Measurements from ENCODE around the gene RFK.
"Not testable (repeated sequence)": the region's sequence is repeated elsewhere in the genome, so short reads cannot be mapped to it uniquely, and the experiment has no call there.

Gene RFK

DNA sequence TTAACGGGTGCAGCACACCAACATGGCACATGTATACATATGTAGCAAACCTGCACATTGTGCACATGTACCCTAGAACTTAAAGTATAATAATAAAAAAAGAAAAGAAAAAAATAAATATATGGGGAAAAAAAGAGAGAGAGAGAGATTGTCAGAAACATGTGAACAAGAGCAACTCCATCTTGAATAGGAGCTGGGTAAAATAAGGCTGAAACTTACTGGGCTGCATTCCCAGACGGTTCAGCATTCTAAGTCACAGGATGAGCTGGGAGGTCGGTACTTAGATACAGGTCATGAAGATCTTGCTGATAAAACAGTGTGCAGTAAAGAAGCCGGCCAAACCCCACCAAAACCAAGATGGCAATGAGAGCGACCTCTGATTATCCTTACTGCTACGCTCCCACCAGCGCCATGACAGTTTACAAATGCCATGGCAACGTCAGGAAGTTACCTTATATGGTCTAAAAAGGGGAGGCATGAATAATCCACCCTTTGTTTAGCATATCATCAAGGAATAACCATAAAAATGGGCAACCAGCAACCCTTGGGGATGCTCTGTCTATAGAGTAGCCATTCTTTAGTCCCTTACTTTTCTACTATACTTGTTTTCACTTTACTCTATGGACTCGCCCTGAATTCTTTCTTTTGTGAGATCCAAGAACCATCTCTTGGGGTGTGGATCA, 42.9 kb upstream of the RFK start:
- not testable (repeated sequence) for H2AK5ac ChIP-seq (ENCODE audit: low read length); H4K12ac ChIP-seq (ENCODE audit: low read depth, low read length); H3K79me1 ChIP-seq (ENCODE audit: low read length); H3K27ac ChIP-seq (ENCODE audit: low read depth, low read length); H4K8ac ChIP-seq (ENCODE audit: low read depth, low read length); H2AFZ ChIP-seq (ENCODE audit: insufficient read depth, low read length, poor library complexity); H2BK12ac ChIP-seq (ENCODE audit: low read length); H3K4me2 ChIP-seq (ENCODE audit: low read length); H2BK120ac ChIP-seq (ENCODE audit: insufficient read depth, low read length, poor library complexity); DNase-seq; H3K23ac ChIP-seq (ENCODE audit: low read length); H3K9ac ChIP-seq (ENCODE audit: low read length); H3K79me2 ChIP-seq (ENCODE audit: control insufficient read depth, insufficient read depth, low read length, poor library complexity); H3K14ac ChIP-seq (ENCODE audit: low read length); H3K36me3 ChIP-seq (ENCODE audit: control insufficient read depth in 1 of 2, insufficient read depth in 2 of 2, low read length in 2 of 2); H3K18ac ChIP-seq (ENCODE audit: low read length); H3K4me1 ChIP-seq (ENCODE audit: control insufficient read depth in 1 of 2, insufficient read depth in 2 of 2, low read length in 2 of 2); H4K91ac ChIP-seq (ENCODE audit: low read depth, low read length); H3K4me3 ChIP-seq (ENCODE audit: low read depth, low read length); H3K27me3 ChIP-seq (ENCODE audit: insufficient read depth, low read length); H3K4ac ChIP-seq (ENCODE audit: low read depth, low read length); H3K9me3 ChIP-seq (ENCODE audit: insufficient read depth, low read depth, low read length); H2BK5ac ChIP-seq (ENCODE audit: low read depth, low read length, poor library complexity)
- WGBS (ENCODE audit: extremely low coverage, insufficient coverage, insufficient read length): no CpG with 5 or more reads among the region's 9 CpGs

DNA sequence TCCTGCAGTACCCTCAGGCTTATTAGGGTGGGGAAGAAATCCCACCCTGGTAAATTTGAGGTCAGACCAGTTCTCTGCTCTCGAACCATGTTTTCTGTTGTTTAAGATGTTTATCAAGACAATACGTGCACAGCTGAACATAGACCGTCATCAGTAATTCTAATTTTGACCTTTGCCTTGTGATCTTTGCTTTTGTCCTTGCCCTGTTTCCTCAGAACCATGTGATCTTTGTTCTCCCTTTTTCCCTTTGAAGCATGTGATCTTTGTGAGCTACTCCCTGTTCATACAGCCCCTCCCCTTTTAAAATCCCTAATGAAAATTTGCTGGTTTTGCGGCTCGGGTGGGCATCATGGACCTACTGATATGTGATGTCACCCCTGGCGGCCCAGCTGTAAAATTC, 40.7 kb upstream of the RFK start:
- H3K9me3 ChIP-seq (ENCODE audit: insufficient read depth, low read depth, low read length); H3K27me3 ChIP-seq (ENCODE audit: insufficient read depth, low read length); H3K79me1 ChIP-seq (ENCODE audit: low read length); H4K8ac ChIP-seq (ENCODE audit: low read depth, low read length); H2BK12ac ChIP-seq (ENCODE audit: low read length); DNase-seq; H3K18ac ChIP-seq (ENCODE audit: low read length); H2BK120ac ChIP-seq (ENCODE audit: insufficient read depth, low read length, poor library complexity); H3K23ac ChIP-seq (ENCODE audit: low read length); H2AFZ ChIP-seq (ENCODE audit: insufficient read depth, low read length, poor library complexity); H3K4me1 ChIP-seq (ENCODE audit: control insufficient read depth in 1 of 2, insufficient read depth in 2 of 2, low read length in 2 of 2); H2AK5ac ChIP-seq (ENCODE audit: low read length); H3K79me2 ChIP-seq (ENCODE audit: control insufficient read depth, insufficient read depth, low read length, poor library complexity); H3K4me2 ChIP-seq (ENCODE audit: low read length); H3K36me3 ChIP-seq (ENCODE audit: control insufficient read depth in 1 of 2, insufficient read depth in 2 of 2, low read length in 2 of 2); H3K4me3 ChIP-seq (ENCODE audit: low read depth, low read length); H2BK5ac ChIP-seq (ENCODE audit: low read depth, low read length, poor library complexity); H3K4ac ChIP-seq (ENCODE audit: low read depth, low read length); H3K9ac ChIP-seq (ENCODE audit: low read length); H4K91ac ChIP-seq (ENCODE audit: low read depth, low read length); H3K27ac ChIP-seq (ENCODE audit: low read depth, low read length); H3K14ac ChIP-seq (ENCODE audit: low read length); H4K12ac ChIP-seq (ENCODE audit: low read depth, low read length): not testable (repeated sequence)
- no CpG with 5 or more reads among the region's 6 CpGs for WGBS (ENCODE audit: extremely low coverage, insufficient coverage, insufficient read length)

DNA sequence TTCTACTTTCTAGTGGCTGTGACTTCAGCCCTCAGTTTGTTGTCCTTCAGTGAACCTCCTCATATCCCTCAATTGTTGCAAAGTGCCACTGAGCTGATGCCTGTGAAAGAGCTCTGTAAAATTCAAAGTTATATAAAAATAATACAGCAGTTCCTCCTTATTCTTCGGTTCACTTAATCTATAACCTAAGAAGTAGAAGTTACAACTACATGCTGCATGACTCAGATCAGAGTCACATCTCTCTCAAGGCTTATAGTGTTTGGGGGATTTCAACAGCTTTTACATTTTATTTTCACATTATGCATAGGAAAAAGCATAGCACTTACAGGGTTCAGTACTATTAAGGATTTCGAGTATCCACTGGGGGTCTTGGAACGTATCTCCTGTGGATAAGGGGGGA, 39.6 kb upstream of the RFK start:
- Histone ChIP-seq H3K27ac (ENCODE audit: low read depth, low read length) (no peak overlapping the region), H4K8ac (ENCODE audit: low read depth, low read length) (no peak overlapping the region), H2BK5ac (ENCODE audit: low read depth, low read length, poor library complexity) (no peak overlapping the region), H3K79me2 (ENCODE audit: control insufficient read depth, insufficient read depth, low read length, poor library complexity) (no peaks in the 10 kb centered on the region), H3K23ac (ENCODE audit: low read length) (no peak overlapping the region), H3K36me3 (ENCODE audit: control insufficient read depth in 1 of 2, insufficient read depth in 2 of 2, low read length in 2 of 2) (no peaks in the 10 kb centered on the region), H2AK5ac (ENCODE audit: low read length) (no peak overlapping the region), H4K12ac (ENCODE audit: low read depth, low read length) (no peak overlapping the region), H3K4me1 (ENCODE audit: control insufficient read depth in 1 of 2, insufficient read depth in 2 of 2, low read length in 2 of 2) (peaks cover 0 to 4% of the 10 kb centered on the region in 2 experiments), H3K9me3 (ENCODE audit: insufficient read depth, low read depth, low read length) (no peaks in the 10 kb centered on the region), H2BK120ac (ENCODE audit: insufficient read depth, low read length, poor library complexity) (no peak overlapping the region), H3K27me3 (ENCODE audit: insufficient read depth, low read length) (no peaks in the 10 kb centered on the region), H3K9ac (ENCODE audit: low read length) (no peak overlapping the region), H4K91ac (ENCODE audit: low read depth, low read length) (no peak overlapping the region), H3K18ac (ENCODE audit: low read length) (no peak overlapping the region), H3K79me1 (ENCODE audit: low read length) (no peaks in the 10 kb centered on the region), H3K14ac (ENCODE audit: low read length) (no peak overlapping the region), H3K4ac (ENCODE audit: low read depth, low read length) (no peak overlapping the region), H3K4me3 (ENCODE audit: low read depth, low read length) (no peak overlapping the region), H2AFZ (ENCODE audit: insufficient read depth, low read length, poor library complexity) (no peak overlapping the region), H3K4me2 (ENCODE audit: low read length) (no peak overlapping the region), H2BK12ac (ENCODE audit: low read length) (no peak overlapping the region)
- WGBS (ENCODE audit: extremely low coverage, insufficient coverage, insufficient read length): no CpG with 5 or more reads among the region's 3 CpGs
- DNase-seq: no peak

DNA sequence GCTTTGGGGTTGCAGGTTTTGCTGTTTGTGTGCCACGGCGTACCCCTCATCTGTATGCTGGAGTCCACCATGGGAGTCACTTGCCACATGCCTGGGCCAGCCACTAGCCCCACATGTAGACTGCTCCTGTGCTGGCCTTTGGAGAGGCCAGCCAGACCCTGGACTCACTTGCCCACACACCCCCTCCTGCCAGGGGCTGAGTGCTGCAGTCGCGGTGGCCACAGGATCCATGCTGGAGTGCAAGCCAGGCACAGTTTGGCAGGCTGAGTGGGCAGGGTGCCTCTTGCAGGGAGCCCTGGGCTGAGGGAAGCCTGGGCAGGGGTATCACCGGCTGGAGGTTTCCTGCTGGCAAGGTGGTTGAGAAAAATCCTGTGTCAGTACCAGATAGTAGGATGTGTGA, 39.2 kb upstream of the RFK start:
- no CpG with 5 or more reads among the region's 5 CpGs for WGBS (ENCODE audit: extremely low coverage, insufficient coverage, insufficient read length)
- H3K4me3 ChIP-seq (ENCODE audit: low read depth, low read length): no peak overlapping the region
- no peak overlapping the region for H3K27ac ChIP-seq (ENCODE audit: low read depth, low read length)
- H4K8ac ChIP-seq (ENCODE audit: low read depth, low read length): no peak overlapping the region
- no peak overlapping the region for H2BK120ac ChIP-seq (ENCODE audit: insufficient read depth, low read length, poor library complexity)
- no peaks in the 10 kb centered on the region for H3K36me3 ChIP-seq (ENCODE audit: control insufficient read depth in 1 of 2, insufficient read depth in 2 of 2, low read length in 2 of 2)
- H3K27me3 ChIP-seq (ENCODE audit: insufficient read depth, low read length): no peaks in the 10 kb centered on the region
- H4K12ac ChIP-seq (ENCODE audit: low read depth, low read length): no peak overlapping the region
- no peak for DNase-seq
- no peak overlapping the region for H2BK5ac ChIP-seq (ENCODE audit: low read depth, low read length, poor library complexity)
- H3K79me1 ChIP-seq (ENCODE audit: low read length): no peaks in the 10 kb centered on the region
- no peak overlapping the region for H2AFZ ChIP-seq (ENCODE audit: insufficient read depth, low read length, poor library complexity)
- peak overlapping the region; percentile 5 for H3K18ac ChIP-seq (ENCODE audit: low read length)
- H3K4ac ChIP-seq (ENCODE audit: low read depth, low read length): no peak overlapping the region
- H3K9ac ChIP-seq (ENCODE audit: low read length): no peak overlapping the region
- no peaks in the 10 kb centered on the region for H3K79me2 ChIP-seq (ENCODE audit: control insufficient read depth, insufficient read depth, low read length, poor library complexity)
- no peaks in the 10 kb centered on the region for H3K9me3 ChIP-seq (ENCODE audit: insufficient read depth, low read depth, low read length)
- peak overlapping the region; percentile 64 for H3K14ac ChIP-seq (ENCODE audit: low read length)
- H3K4me1 ChIP-seq (ENCODE audit: control insufficient read depth in 1 of 2, insufficient read depth in 2 of 2, low read length in 2 of 2): peaks cover 0 to 4% of the 10 kb centered on the region in 2 experiments
- no peak overlapping the region for H3K23ac ChIP-seq (ENCODE audit: low read length)
- H3K4me2 ChIP-seq (ENCODE audit: low read length): no peak overlapping the region
- peak overlapping the region; percentile 18 for H2AK5ac ChIP-seq (ENCODE audit: low read length)
- H4K91ac ChIP-seq (ENCODE audit: low read depth, low read length): peak overlapping the region; percentile 10
- no peak overlapping the region for H2BK12ac ChIP-seq (ENCODE audit: low read length)
